ENCODE data around the gene GRIPAP1.
A peak's percentile ranks its signal among the peaks of the same experiment; 100 is the strongest.

Gene GRIPAP1

DNA sequence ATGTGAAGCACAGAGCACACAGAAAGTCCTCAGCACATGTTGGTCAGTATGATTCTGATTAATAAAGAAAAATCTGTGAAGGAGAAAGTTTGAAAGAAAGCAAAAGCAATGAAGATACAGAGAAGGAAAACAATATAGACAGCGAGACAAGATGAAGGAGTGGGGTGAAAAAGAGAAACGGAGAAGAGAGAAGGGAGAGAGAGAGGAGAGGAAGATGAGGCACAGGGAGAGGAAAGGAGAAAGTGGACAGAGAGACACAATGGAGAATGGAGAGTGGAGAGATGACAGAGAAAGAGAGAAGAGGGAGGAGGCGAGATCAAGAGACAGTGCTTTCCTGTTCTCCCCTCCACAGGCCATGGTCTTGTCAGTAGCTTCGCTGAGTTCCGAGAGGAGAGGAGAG lies 26.5 kb downstream of the GRIPAP1 start:
- Mint-ChIP-seq H3K9me3 (no peaks in the 10 kb centered on the region), H3K36me3 (peaks cover 34% of the 10 kb centered on the region), H3K4me1 (peaks cover 26% of the 10 kb centered on the region), H3K27me3 (peaks cover 10% of the 10 kb centered on the region), H3K27ac (peak overlapping the region; percentile 68), H3K4me3 (no peak overlapping the region)
- CTCF ChIA-PET: no interaction called here
- DNase-seq: no peak

DNA sequence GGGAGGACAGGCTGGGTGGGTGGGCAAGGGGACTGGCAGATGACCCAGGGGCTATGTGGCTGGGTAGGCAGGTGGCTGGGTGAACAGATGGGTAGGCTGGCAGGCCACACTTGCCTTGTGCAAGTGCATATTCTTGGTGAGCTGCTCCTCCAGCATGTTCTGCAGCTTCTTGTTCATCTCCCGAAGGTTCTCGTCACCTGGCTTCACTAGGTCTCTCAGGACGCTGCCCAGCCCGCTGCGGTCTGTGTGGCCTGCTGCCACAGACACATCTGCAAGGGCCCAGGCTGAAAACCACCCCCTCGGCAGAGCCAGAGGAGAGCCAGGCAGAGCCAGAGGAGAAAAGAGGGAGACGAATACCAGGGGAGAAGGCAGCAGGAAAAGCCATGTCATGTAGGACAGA lies 27.0 kb downstream of the GRIPAP1 start:
- peaks cover 12% of the 10 kb centered on the region for H3K27me3 Mint-ChIP-seq
- no peak for DNase-seq
- CTCF ChIA-PET: interaction anchor here (1.3 kb wide), 1 partner anchor 13 kb away, joined by 5 read pairs; no protein-coding TSS in a partner anchor
- peaks cover 30% of the 10 kb centered on the region for H3K36me3 Mint-ChIP-seq
- H3K9me3 Mint-ChIP-seq: no peaks in the 10 kb centered on the region
- no peak overlapping the region for H3K27ac Mint-ChIP-seq
- peaks cover 27% of the 10 kb centered on the region for H3K4me1 Mint-ChIP-seq
- H3K4me3 Mint-ChIP-seq: no peak overlapping the region

DNA sequence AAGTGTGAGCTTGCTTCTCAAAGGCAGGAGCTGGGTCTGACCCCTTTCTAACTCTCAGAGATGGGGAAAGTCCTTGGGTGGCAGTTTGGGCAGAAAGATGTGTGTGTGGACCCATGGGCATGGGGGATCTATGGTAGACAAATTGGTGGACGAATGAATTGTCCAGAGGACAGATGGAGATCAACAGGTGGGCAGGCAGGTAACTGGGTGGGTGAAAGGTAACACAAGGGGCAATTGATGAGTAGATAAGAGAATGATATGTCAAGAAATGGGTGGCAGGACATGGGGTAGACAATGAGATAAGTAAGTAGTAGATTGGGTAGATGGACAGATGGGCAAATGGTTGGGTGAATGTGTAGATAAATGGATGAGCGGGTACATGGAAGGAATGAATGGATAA lies 27.5 kb downstream of the GRIPAP1 start:
- Mint-ChIP-seq H3K27me3 (peaks cover 12% of the 10 kb centered on the region), H3K27ac (no peak overlapping the region), H3K9me3 (no peaks in the 10 kb centered on the region), H3K4me1 (peaks cover 27% of the 10 kb centered on the region), H3K4me3 (no peak overlapping the region), H3K36me3 (peaks cover 28% of the 10 kb centered on the region)
- CTCF ChIA-PET: interaction anchor here (1.3 kb wide), 1 partner anchor 13 kb away, joined by 5 read pairs; no protein-coding TSS in a partner anchor
- no peak for DNase-seq

DNA sequence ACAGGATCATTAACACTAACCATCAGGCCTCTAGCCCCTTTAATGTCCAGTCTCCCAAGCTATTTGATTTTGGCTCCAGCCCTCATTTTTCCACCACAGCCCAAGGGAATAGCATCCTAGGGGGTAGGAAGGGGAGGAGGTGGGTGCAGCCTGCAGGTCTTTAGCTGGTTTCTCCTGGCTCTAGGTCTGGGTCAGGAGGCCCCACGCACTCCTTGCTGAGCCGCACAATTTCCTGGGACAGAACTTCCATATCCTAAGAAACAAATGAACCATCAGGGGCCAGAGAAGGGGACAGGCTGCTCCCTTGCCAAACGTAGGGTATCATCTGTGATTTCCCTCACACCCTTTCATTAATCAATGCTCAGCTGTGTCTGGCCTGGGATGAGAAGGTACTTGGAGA lies 28.0 kb downstream of the GRIPAP1 start:
- Mint-ChIP-seq H3K27me3 (peaks cover 12% of the 10 kb centered on the region), H3K9me3 (no peaks in the 10 kb centered on the region), H3K4me3 (no peak overlapping the region), H3K4me1 (peaks cover 27% of the 10 kb centered on the region), H3K27ac (no peak overlapping the region), H3K36me3 (peaks cover 28% of the 10 kb centered on the region)
- no peak for DNase-seq
- CTCF ChIA-PET: interaction anchor here (1.3 to 2.3 kb wide), 2 partner anchors 12 to 69 kb away, joined by 5 to 9 read pairs; partner anchors contain the start of gene TFE3

DNA sequence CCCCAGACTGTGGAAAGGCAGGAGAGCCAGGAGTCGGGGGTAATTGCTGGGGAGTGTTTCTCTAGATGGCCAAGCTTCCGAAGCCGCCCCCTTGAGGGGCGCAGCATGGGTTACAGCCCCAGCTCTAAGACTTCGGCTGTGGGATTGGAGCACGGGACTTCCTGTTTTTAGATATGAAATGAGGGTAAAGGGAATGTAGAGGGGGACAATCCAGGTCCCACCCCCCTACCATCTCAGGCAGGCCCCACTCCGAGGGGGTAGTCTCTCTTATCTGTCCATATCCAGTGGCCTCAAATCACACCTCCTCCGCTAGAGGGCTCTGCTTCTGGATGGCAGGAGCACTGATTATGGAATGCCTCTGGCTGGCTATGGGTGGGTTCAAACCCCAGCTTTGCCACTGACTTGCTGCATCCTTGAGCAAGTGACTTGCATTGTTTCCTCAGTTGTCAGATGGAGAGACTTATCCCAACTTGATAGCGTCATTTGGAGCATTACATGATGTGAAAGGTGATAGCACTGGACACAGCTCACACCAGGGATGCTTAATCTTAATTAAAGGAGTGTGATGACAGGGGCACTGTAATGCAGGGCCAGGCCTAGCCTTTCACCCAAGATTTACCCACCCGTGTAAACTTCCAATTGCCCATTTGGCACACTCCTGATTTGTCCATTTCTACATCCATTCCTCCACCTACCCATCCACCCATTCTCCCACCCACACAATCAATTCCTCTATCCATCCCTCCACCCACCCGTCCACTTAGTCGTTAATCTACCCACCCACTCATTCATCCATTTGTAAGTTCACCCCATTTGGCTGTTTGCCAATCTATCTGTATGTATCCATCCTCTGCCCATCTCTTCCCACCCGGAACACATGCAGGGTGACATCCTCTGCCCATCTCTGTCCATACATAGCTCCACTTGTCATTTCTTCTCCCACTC lies 29.6 kb downstream of the GRIPAP1 start:
- CTCF ChIA-PET: interaction anchor here (0.6 to 2.3 kb wide), 4 partner anchors 14 to 134 kb away, joined by 3 to 9 read pairs (median 4); partner anchors contain the start of gene TFE3
- DNase-seq: peak; percentile 53
- Mint-ChIP-seq H3K27ac (no peak overlapping the region), H3K4me3 (no peak overlapping the region), H3K9me3 (no peaks in the 10 kb centered on the region), H3K36me3 (peaks cover 19% of the 10 kb centered on the region), H3K4me1 (peaks cover 25% of the 10 kb centered on the region), H3K27me3 (peaks cover 12% of the 10 kb centered on the region)

DNA sequence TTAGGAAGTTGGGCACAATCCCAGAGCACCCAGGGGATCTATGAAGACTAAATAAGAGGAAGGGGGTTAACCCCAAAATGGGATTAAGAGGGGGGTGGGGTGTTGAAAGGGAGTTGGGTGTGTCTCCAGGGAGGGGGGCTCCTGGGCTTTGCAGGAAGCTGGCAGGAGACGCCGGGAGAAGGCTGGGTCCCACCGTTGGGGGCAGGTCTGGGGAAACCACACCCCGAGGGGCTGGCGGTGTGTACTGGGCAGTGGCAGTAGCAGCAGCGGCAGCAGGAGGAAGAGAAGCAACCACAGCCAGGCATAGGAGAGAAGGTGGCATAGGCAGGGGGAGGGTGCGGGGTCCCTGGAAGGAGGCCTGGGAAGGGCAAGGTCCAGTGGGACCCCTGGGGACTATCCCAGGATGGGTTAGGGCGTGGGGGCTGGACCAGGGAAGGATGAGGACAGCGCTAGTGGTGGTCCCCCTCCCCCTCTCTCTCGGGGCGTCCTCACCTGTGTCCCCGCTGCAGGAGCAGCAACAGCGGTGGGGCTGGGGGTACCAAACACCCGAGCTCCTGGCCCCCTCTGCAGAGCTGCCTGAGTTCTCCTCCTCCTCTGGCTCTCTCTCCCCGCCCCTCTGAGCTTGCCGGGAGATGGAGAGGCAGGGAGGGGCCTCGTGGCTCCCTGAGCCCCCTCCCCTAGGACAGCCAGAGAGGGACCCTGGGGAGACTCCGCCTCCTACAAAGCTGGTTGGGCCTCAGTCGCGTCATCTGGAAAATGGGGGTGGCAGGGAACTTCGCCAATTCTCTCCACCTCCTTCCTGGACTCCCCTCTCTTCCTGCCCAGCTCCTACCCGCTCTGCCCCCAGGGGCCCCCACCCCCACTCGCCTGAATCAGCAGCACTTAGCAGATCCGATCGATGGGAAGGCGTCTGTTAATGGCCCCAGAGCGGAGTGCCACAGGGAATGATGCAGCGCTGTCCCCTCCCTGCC lies 30.5 kb downstream of the GRIPAP1 start, which contains the start of gene KCND1:
KCND1 (minus strand) TSS at position 596 of the 971 bp plus-strand sequence. CDS start 1,573 bp downstream, outside the sequence.
- Mint-ChIP-seq H3K9me3 (no peaks in the 10 kb centered on the region), H3K4me3 (no peak within 1 kb of the TSS), H3K27ac (no peak within 1 kb of the TSS), H3K4me1 (peaks cover 23% of the 10 kb centered on the region), H3K36me3 (peaks cover 19% of the 10 kb centered on the region), H3K27me3 (peaks cover 12% of the 10 kb centered on the region)
- DNase-seq: peak; percentile 21
- CTCF ChIA-PET: interaction anchor here (0.9 to 2.3 kb wide), 3 partner anchors 13 to 135 kb away, joined by 3 to 9 read pairs (median 4); partner anchors contain the start of gene TFE3

DNA sequence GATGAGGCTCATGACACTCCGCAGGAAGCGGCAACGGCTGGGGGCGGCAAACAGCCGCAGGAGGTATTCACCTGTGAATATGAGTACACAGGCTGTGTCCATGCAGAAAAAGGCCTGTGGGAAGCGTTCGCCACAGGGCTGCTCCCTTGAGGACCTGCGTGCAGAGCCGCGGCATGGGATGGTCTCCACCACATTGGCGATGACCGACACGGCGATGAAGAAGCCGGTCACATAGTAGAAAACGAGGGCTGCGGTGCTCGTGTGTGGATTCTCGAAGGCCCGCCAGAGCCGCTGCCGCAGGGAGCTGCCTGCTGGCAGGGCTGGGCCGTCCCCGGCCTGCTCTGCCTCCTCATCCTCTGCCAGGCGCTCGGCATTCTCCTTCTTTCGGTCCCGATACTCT lies 32.6 kb downstream of the GRIPAP1 start:
- DNase-seq: no peak
- peaks cover 17% of the 10 kb centered on the region for H3K4me1 Mint-ChIP-seq
- H3K27me3 Mint-ChIP-seq: peaks cover 12% of the 10 kb centered on the region
- H3K9me3 Mint-ChIP-seq: no peaks in the 10 kb centered on the region
- H3K4me3 Mint-ChIP-seq: no peak overlapping the region
- peaks cover 6% of the 10 kb centered on the region for H3K36me3 Mint-ChIP-seq
- no peak overlapping the region for H3K27ac Mint-ChIP-seq
- CTCF ChIA-PET: no interaction called here

DNA sequence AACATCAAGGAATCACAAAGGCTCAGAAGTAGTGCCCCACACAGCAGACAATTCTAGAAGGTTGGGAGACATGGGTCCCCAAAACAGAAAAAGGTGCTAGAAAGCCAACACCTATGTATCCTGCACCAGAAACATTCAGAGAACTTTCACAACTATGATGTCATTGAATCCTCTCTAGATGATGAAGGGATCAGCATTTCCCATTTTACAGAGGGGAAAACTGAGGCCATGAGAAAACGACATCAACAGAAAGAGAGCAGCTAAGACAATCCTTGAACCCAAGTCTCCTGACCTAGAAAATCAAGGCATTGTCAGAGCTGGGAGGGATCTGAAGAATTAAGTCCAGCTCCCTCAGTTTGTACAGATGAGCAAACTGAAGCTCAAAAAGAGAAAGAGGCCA lies 33.7 kb downstream of the GRIPAP1 start:
- CTCF ChIA-PET: no interaction called here
- no peak for DNase-seq
- Mint-ChIP-seq H3K4me3 (no peak overlapping the region), H3K36me3 (peaks cover 3% of the 10 kb centered on the region), H3K27ac (no peak overlapping the region), H3K4me1 (peaks cover 17% of the 10 kb centered on the region), H3K27me3 (peaks cover 12% of the 10 kb centered on the region), H3K9me3 (no peaks in the 10 kb centered on the region)

DNA sequence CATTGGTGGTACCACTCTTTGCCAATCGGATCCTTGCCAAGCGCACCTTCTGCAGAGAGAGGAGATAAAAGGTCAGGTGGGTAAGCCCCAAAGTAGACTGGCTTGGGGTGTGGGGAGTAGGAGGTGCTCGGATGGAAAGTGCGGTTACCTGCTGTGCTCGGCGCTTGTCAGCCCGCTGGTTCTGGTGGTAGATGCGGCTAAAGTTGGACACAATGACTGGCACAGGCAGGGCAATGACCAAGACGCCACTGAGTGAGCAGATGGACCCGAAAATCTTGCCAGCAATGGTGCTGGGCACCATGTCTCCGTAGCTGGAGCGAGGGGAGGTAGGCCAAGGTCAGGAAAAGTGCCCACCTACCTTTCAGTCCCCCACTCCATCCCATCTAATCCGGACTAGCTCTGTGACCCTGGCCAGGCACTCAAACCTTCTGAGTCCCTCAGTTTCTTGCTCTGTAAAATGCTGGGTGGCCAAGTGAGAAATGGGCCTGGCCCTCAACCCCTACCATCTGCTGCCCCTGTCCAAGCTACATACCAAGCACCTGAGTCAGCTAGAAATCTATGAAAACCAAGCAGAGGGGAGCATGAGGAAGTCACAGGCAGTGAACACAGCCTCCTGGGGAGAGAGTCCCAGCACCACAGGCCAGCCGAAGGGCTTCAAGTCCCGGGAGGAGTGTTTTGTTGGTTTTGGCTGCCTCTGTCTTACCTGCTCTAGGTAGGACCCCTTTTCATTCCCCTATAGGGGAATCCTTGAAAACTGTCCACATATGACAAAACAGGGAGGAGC lies 35.1 kb downstream of the GRIPAP1 start:
- H3K27me3 Mint-ChIP-seq: peaks cover 11% of the 10 kb centered on the region
- CTCF ChIA-PET: no interaction called here
- H3K27ac Mint-ChIP-seq: no peak overlapping the region
- no peak for DNase-seq
- peaks cover 9% of the 10 kb centered on the region for H3K4me1 Mint-ChIP-seq
- H3K9me3 Mint-ChIP-seq: no peaks in the 10 kb centered on the region
- no peak overlapping the region for H3K4me3 Mint-ChIP-seq
- no peaks in the 10 kb centered on the region for H3K36me3 Mint-ChIP-seq

DNA sequence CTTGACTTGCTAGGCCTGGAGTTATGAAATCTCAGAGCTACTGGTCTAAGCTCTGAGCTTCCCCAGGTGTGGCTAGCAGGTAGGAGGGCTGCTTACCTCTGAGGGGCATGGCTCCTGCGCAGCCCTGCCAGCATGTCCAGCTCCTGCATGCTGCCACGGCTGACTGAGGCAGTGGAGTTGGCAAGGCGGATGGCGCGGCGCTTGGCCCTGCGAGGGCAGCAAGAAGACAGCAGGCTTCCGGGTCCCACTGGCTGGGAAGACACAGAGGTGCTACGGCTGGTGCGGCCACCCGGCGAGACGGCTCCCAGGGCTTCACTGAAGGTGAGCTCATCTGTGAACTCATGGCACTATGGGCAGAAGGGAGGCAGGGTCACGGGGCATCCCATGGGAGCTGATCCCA lies 36.1 kb downstream of the GRIPAP1 start:
- no peak for DNase-seq
- CTCF ChIA-PET: no interaction called here

DNA sequence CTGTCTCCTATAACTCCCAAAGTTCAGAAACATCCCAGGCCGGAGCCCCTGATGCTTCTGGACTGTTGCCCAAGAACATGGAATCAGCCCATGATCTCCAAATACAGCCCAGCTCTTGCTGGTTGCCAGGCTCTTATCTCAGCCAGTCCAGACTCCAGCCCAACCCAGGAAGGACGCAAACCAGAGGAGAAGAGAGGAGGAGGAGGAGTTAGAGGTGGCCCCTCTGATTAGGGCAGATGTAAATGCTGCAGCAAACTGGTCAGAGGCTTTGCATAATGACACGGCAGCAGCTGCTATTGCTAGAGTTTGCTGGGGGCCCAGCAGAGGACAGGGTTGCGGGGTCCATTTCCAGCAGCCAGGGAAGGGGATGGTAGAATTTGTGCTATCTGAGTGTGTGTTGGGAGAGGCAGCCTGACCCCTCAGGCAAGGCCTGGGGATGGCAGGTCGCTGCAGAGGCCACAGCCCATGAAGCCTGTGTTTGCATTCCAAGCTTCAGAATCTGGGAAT lies 40.4 kb downstream of the GRIPAP1 start:
- no peak for DNase-seq
- Mint-ChIP-seq H3K27me3 (peaks cover 3% of the 10 kb centered on the region), H3K36me3 (peaks cover 2% of the 10 kb centered on the region), H3K27ac (no peak overlapping the region), H3K4me3 (no peak overlapping the region), H3K9me3 (no peaks in the 10 kb centered on the region), H3K4me1 (peaks cover 19% of the 10 kb centered on the region)
- CTCF ChIA-PET: interaction anchor here (1.4 kb wide), 1 partner anchor 13 kb away, joined by 5 read pairs; no protein-coding TSS in a partner anchor

More for the DNA sequence above, 36.1 kb downstream of the GRIPAP1 start:
- no peak overlapping the region for H3K27ac Mint-ChIP-seq
- H3K4me1 Mint-ChIP-seq: peaks cover 6% of the 10 kb centered on the region
- H3K36me3 Mint-ChIP-seq: no peaks in the 10 kb centered on the region
- no peak overlapping the region for H3K4me3 Mint-ChIP-seq
- peaks cover 6% of the 10 kb centered on the region for H3K27me3 Mint-ChIP-seq
- H3K9me3 Mint-ChIP-seq: no peaks in the 10 kb centered on the region

DNA sequence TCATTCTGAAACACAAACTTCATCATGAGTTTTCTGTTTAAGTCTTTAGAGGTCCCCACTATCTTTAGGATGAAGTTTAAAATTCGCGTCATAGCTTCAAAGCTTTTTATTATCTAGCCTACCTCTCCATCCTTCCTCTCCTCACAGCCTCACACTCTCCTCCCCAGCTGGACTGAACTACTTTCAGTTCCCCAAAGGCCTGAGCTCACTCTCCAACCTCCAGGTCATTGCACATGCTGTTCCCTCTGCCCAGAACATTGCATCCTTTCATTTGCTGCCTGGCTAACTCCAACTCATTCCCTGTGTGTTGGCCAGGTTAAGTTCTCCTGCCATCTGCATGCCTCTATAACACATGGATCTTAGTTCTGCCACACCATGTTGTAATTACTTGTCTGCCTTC lies 41.8 kb downstream of the GRIPAP1 start:
- no peak for DNase-seq
- peaks cover 33% of the 10 kb centered on the region for H3K4me1 Mint-ChIP-seq
- peak overlapping the region; percentile 67 for H3K27ac Mint-ChIP-seq
- no peaks in the 10 kb centered on the region for H3K9me3 Mint-ChIP-seq
- CTCF ChIA-PET: no interaction called here
- peak overlapping the region; percentile 98 for H3K4me3 Mint-ChIP-seq
- peaks cover 7% of the 10 kb centered on the region for H3K36me3 Mint-ChIP-seq
- H3K27me3 Mint-ChIP-seq: peaks cover 3% of the 10 kb centered on the region

DNA sequence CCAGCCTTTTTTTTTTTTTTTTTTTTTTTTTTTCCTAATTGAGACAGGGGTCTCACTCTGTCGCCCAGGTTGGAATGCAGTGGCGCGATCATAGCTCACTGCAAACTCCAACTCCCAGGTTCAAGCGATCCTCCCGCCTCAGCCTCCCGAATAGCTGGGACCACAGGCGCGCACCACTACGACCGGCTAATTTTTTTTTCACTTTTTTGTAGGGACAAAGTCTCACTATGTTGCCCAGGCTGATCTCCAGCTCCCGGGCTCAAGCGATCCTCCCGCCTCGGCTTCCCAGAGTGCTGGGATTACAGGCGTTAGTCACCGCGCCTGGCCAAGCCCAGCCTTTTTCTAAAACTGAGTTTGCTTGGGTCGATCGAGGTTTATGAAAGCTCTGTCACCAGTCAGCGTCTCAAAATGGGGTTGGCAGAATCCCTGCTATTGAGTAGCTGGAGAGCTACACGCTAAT lies 43.4 kb downstream of the GRIPAP1 start:
- CTCF ChIA-PET: interaction anchor here (1.1 to 1.2 kb wide), 2 partner anchors 14 to 85 kb away, joined by 4 read pairs; partner anchors contain the start of gene TFE3
- no peaks in the 10 kb centered on the region for H3K9me3 Mint-ChIP-seq
- no peak for DNase-seq
- H3K4me3 Mint-ChIP-seq: peak overlapping the region; percentile 98
- peak overlapping the region; percentile 100 for H3K27ac Mint-ChIP-seq
- peaks cover 3% of the 10 kb centered on the region for H3K27me3 Mint-ChIP-seq
- peaks cover 48% of the 10 kb centered on the region for H3K4me1 Mint-ChIP-seq
- peaks cover 17% of the 10 kb centered on the region for H3K36me3 Mint-ChIP-seq
